ENCODE measurements around the gene USP22.

Gene USP22

GRCh38 chr17:20996724-20997615 is 45.8 kb downstream of the USP22 start:
- Histone ChIP-seq H3K9ac (ENCODE audit: low read length) (no peak overlapping the region), H3K79me2 (ENCODE audit: control insufficient read depth, insufficient read depth, low read length, poor library complexity) (peaks cover 2% of the 10 kb centered on the region), H4K12ac (ENCODE audit: low read depth, low read length) (no peak overlapping the region), H3K4ac (ENCODE audit: low read depth, low read length) (no peak overlapping the region), H3K79me1 (ENCODE audit: low read length) (peaks cover 5% of the 10 kb centered on the region), H2BK120ac (ENCODE audit: insufficient read depth, low read length, poor library complexity) (no peak overlapping the region), H2AFZ (ENCODE audit: insufficient read depth, low read length, poor library complexity) (no peak overlapping the region), H3K4me2 (ENCODE audit: low read length) (no peak overlapping the region), H3K4me3 (ENCODE audit: low read depth, low read length) (no peak overlapping the region), H3K14ac (ENCODE audit: low read length) (no peak overlapping the region), H2BK12ac (ENCODE audit: low read length) (no peak overlapping the region), H3K36me3 (ENCODE audit: control insufficient read depth in 1 of 2, insufficient read depth in 2 of 2, low read length in 2 of 2) (peaks cover 21 to 33% of the 10 kb centered on the region in 2 experiments), H3K18ac (ENCODE audit: low read length) (no peak overlapping the region), H3K9me3 (ENCODE audit: insufficient read depth, low read depth, low read length) (no peaks in the 10 kb centered on the region), H3K23ac (ENCODE audit: low read length) (no peak overlapping the region), H2AK5ac (ENCODE audit: low read length) (no peak overlapping the region), H3K27me3 (ENCODE audit: insufficient read depth, low read length) (no peaks in the 10 kb centered on the region), H2BK5ac (ENCODE audit: low read depth, low read length, poor library complexity) (no peak overlapping the region), H3K27ac (ENCODE audit: low read depth, low read length) (no peak overlapping the region), H4K91ac (ENCODE audit: low read depth, low read length) (no peak overlapping the region), H3K4me1 (ENCODE audit: control insufficient read depth in 1 of 2, insufficient read depth in 2 of 2, low read length in 2 of 2) (peaks cover 5% of the 10 kb centered on the region in 2 experiments), H4K8ac (ENCODE audit: low read depth, low read length) (no peak overlapping the region)
- WGBS (ENCODE audit: extremely low coverage, insufficient coverage, insufficient read length), result no CpG with 5 or more reads among the region's 12 CpGs
- no peak for DNase-seq

GRCh38 chr17:20995873-20996723 is 46.7 kb downstream of the USP22 start:
- Histone ChIP-seq H2BK12ac (ENCODE audit: low read length) (no peak overlapping the region), H3K4me2 (ENCODE audit: low read length) (no peak overlapping the region), H3K79me2 (ENCODE audit: control insufficient read depth, insufficient read depth, low read length, poor library complexity) (peaks cover 2% of the 10 kb centered on the region), H2AFZ (ENCODE audit: insufficient read depth, low read length, poor library complexity) (no peak overlapping the region), H3K23ac (ENCODE audit: low read length) (no peak overlapping the region), H3K27ac (ENCODE audit: low read depth, low read length) (no peak overlapping the region), H3K14ac (ENCODE audit: low read length) (no peak overlapping the region), H2BK5ac (ENCODE audit: low read depth, low read length, poor library complexity) (no peak overlapping the region), H4K12ac (ENCODE audit: low read depth, low read length) (no peak overlapping the region), H3K4me1 (ENCODE audit: control insufficient read depth in 1 of 2, insufficient read depth in 2 of 2, low read length in 2 of 2) (peaks cover 5% of the 10 kb centered on the region in 2 experiments), H3K27me3 (ENCODE audit: insufficient read depth, low read length) (no peaks in the 10 kb centered on the region), H3K36me3 (ENCODE audit: control insufficient read depth in 1 of 2, insufficient read depth in 2 of 2, low read length in 2 of 2) (peaks cover 16 to 24% of the 10 kb centered on the region in 2 experiments), H3K79me1 (ENCODE audit: low read length) (peaks cover 5% of the 10 kb centered on the region), H4K8ac (ENCODE audit: low read depth, low read length) (no peak overlapping the region), H2BK120ac (ENCODE audit: insufficient read depth, low read length, poor library complexity) (no peak overlapping the region), H4K91ac (ENCODE audit: low read depth, low read length) (no peak overlapping the region), H2AK5ac (ENCODE audit: low read length) (no peak overlapping the region), H3K9ac (ENCODE audit: low read length) (no peak overlapping the region), H3K4me3 (ENCODE audit: low read depth, low read length) (no peak overlapping the region), H3K9me3 (ENCODE audit: insufficient read depth, low read depth, low read length) (no peaks in the 10 kb centered on the region), H3K4ac (ENCODE audit: low read depth, low read length) (no peak overlapping the region), H3K18ac (ENCODE audit: low read length) (no peak overlapping the region)
- no peak for DNase-seq
- no CpG with 5 or more reads among the region's 12 CpGs for WGBS (ENCODE audit: extremely low coverage, insufficient coverage, insufficient read length)

- Histone ChIP-seq H3K79me2 (ENCODE audit: control insufficient read depth, insufficient read depth, low read length, poor library complexity) (peaks cover 2% of the 10 kb centered on the region), H4K91ac (ENCODE audit: low read depth, low read length) (no peak overlapping the region), H3K9ac (ENCODE audit: low read length) (no peak overlapping the region), H2AFZ (ENCODE audit: insufficient read depth, low read length, poor library complexity) (no peak overlapping the region), H2AK5ac (ENCODE audit: low read length) (no peak overlapping the region), H4K12ac (ENCODE audit: low read depth, low read length) (no peak overlapping the region), H3K36me3 (ENCODE audit: control insufficient read depth in 1 of 2, insufficient read depth in 2 of 2, low read length in 2 of 2) (peaks cover 10 to 18% of the 10 kb centered on the region in 2 experiments), H3K14ac (ENCODE audit: low read length) (no peak overlapping the region), H3K4ac (ENCODE audit: low read depth, low read length) (no peak overlapping the region), H3K4me1 (ENCODE audit: control insufficient read depth in 1 of 2, insufficient read depth in 2 of 2, low read length in 2 of 2) (peaks cover 5% of the 10 kb centered on the region in 2 experiments), H3K27me3 (ENCODE audit: insufficient read depth, low read length) (no peaks in the 10 kb centered on the region), H2BK120ac (ENCODE audit: insufficient read depth, low read length, poor library complexity) (no peak overlapping the region), H4K8ac (ENCODE audit: low read depth, low read length) (no peak overlapping the region), H3K18ac (ENCODE audit: low read length) (no peak overlapping the region), H3K9me3 (ENCODE audit: insufficient read depth, low read depth, low read length) (no peaks in the 10 kb centered on the region), H3K27ac (ENCODE audit: low read depth, low read length) (no peak overlapping the region), H3K23ac (ENCODE audit: low read length) (no peak overlapping the region), H3K4me3 (ENCODE audit: low read depth, low read length) (no peak overlapping the region), H2BK5ac (ENCODE audit: low read depth, low read length, poor library complexity) (no peak overlapping the region), H3K79me1 (ENCODE audit: low read length) (peaks cover 5% of the 10 kb centered on the region), H3K4me2 (ENCODE audit: low read length) (no peak overlapping the region), H2BK12ac (ENCODE audit: low read length) (no peak overlapping the region)
- WGBS (ENCODE audit: extremely low coverage, insufficient coverage, insufficient read length), result no CpG with 5 or more reads among the region's 15 CpGs
- no peak for DNase-seq
These were observed 47.5 kb downstream of the USP22 start for GRCh38 chr17:20995164-20995872.

- Histone ChIP-seq H4K8ac (ENCODE audit: low read depth, low read length) (no peak overlapping the region), H3K79me1 (ENCODE audit: low read length) (peaks cover 5% of the 10 kb centered on the region), H3K18ac (ENCODE audit: low read length) (no peak overlapping the region), H3K23ac (ENCODE audit: low read length) (no peak overlapping the region), H3K27me3 (ENCODE audit: insufficient read depth, low read length) (no peaks in the 10 kb centered on the region), H3K4me1 (ENCODE audit: control insufficient read depth in 1 of 2, insufficient read depth in 2 of 2, low read length in 2 of 2) (peaks cover 5% of the 10 kb centered on the region in 2 experiments), H2AFZ (ENCODE audit: insufficient read depth, low read length, poor library complexity) (no peak overlapping the region), H3K4ac (ENCODE audit: low read depth, low read length) (no peak overlapping the region), H3K9ac (ENCODE audit: low read length) (no peak overlapping the region), H3K14ac (ENCODE audit: low read length) (no peak overlapping the region), H3K9me3 (ENCODE audit: insufficient read depth, low read depth, low read length) (no peaks in the 10 kb centered on the region), H3K4me3 (ENCODE audit: low read depth, low read length) (no peak overlapping the region), H3K4me2 (ENCODE audit: low read length) (no peak overlapping the region), H2BK5ac (ENCODE audit: low read depth, low read length, poor library complexity) (no peak overlapping the region), H3K79me2 (ENCODE audit: control insufficient read depth, insufficient read depth, low read length, poor library complexity) (peaks cover 2% of the 10 kb centered on the region), H4K91ac (ENCODE audit: low read depth, low read length) (no peak overlapping the region), H2AK5ac (ENCODE audit: low read length) (no peak overlapping the region), H4K12ac (ENCODE audit: low read depth, low read length) (no peak overlapping the region), H2BK12ac (ENCODE audit: low read length) (no peak overlapping the region), H2BK120ac (ENCODE audit: insufficient read depth, low read length, poor library complexity) (no peak overlapping the region), H3K27ac (ENCODE audit: low read depth, low read length) (no peak overlapping the region), H3K36me3 (ENCODE audit: control insufficient read depth in 1 of 2, insufficient read depth in 2 of 2, low read length in 2 of 2) (peaks cover 5 to 12% of the 10 kb centered on the region in 2 experiments)
- no CpG with 5 or more reads among the region's 6 CpGs for WGBS (ENCODE audit: extremely low coverage, insufficient coverage, insufficient read length)
- DNase-seq, result no peak
These were observed 48.0 kb downstream of the USP22 start for GRCh38 chr17:20994779-20995149.
